COLO829 (cell line): ENCODE results near the gene ARPC2.
A peak's percentile ranks its signal among the peaks of the same experiment; 100 is the strongest.

ENCODE experiments used
- DNase-seq: peaks from one replicate; pipeline ENCODE4 v3.0.0; 2012; ENCODE audit warnings: low spot score

The ARPC2 gene

GRCh38 chr2:218290316-218291261, 73.6 kb downstream of the ARPC2 start:
- DNase-seq, result no peak

GRCh38 chr2:218291318-218292047, 74.5 kb downstream of the ARPC2 start:
- DNase-seq, result no peak

- peak; percentile 75 for DNase-seq
Observed at GRCh38 chr2:218292048-218293014, 75.3 kb downstream of the ARPC2 start, which contains the start of gene TMBIM1. Gene TMBIM1, minus strand, starts transcription at chr2:218292503. Its CDS starts 10,362 bp downstream, at chr2:218282141.

- no peak for DNase-seq
Observed at GRCh38 chr2:218293715-218294429, 76.9 kb downstream of the ARPC2 start.

- no peak for DNase-seq
Observed at GRCh38 chr2:218294430-218295022, 77.5 kb downstream of the ARPC2 start.

- no peak for DNase-seq
Observed at GRCh38 chr2:218295029-218295428, 78.0 kb downstream of the ARPC2 start.

- DNase-seq, result no peak
Observed at GRCh38 chr2:218296200-218296599, 79.2 kb downstream of the ARPC2 start.

GRCh38 chr2:218296847-218297246, 79.9 kb downstream of the ARPC2 start:
- DNase-seq, result no peak

GRCh38 chr2:218298314-218298875, 81.4 kb downstream of the ARPC2 start:
- DNase-seq, result no peak

GRCh38 chr2:218300141-218300540, 83.2 kb downstream of the ARPC2 start:
- no peak for DNase-seq

- DNase-seq, result peak; percentile 65
Observed at GRCh38 chr2:218301176-218301819, 84.3 kb downstream of the ARPC2 start.
